ENCODE data around the gene AGT.
"Not testable (repeated sequence)": the region's sequence is repeated elsewhere in the genome, so short reads cannot be mapped to it uniquely, and the experiment has no call there.

AGT gene

DNA sequence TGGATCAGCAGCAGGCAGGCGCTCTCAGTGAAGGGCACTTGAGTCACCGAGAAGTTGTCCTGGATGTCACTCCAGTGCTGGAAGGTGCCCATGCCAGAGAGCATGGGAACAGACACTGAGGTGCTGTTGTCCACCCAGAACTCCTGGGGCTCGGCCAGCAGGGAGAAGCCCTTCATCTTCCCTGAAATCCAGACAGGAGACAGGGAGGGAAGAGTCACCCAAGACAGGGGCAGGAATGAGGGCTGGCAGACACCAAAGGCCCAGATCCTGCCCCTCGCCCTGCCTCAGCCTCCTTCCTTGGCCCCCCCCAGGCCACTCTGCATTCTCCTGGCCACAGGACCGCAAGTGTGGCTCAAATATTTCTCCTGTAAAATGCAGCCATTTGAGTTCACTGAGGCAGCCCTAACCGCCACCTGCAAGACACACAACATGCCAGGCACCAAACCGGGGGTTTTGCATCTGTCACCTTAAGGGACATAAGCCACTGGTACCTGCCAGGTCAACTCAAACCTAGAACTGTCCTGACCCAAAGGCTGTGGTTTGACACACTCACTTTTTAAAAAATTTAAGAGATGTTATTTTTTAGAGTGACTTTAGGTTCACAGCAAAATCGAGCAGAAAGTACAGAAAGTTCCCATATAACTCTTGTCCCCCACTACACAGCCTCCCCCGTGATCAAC is 7.8 kb downstream of the AGT start:
- no peak overlapping the region for H3K27ac ChIP-seq (ENCODE audit: low read depth, low read length)
- no peak overlapping the region for H3K4me3 ChIP-seq (ENCODE audit: low read depth, low read length)
- H3K9ac ChIP-seq (ENCODE audit: low read length), result no peak overlapping the region
- H3K4me1 ChIP-seq (ENCODE audit: control insufficient read depth, insufficient read depth, low read length), result peaks cover 9% of the 10 kb centered on the region; the same call in 1 of the 2 replicates
- H3K9me3 ChIP-seq (ENCODE audit: control insufficient read depth, insufficient read depth, low read depth, low read length), result no peaks in the 10 kb centered on the region
- H3K36me3 ChIP-seq (ENCODE audit: control insufficient read depth, insufficient read depth, low read length), result no peaks in the 10 kb centered on the region
- no peaks in the 10 kb centered on the region for H3K27me3 ChIP-seq (ENCODE audit: control insufficient read depth, insufficient read depth, low read length)

GRCh38 chr1:230705289-230706019 is 8.5 kb downstream of the AGT start:
- Histone ChIP-seq H3K27ac (ENCODE audit: low read depth, low read length) (no peak overlapping the region), H3K36me3 (ENCODE audit: control insufficient read depth, insufficient read depth, low read length) (no peaks in the 10 kb centered on the region), H3K4me1 (ENCODE audit: control insufficient read depth, insufficient read depth, low read length) (peaks cover 9% of the 10 kb centered on the region; the same call in 1 of the 2 replicates), H3K9me3 (ENCODE audit: control insufficient read depth, insufficient read depth, low read depth, low read length) (no peaks in the 10 kb centered on the region), H3K9ac (ENCODE audit: low read length) (no peak overlapping the region), H3K4me3 (ENCODE audit: low read depth, low read length) (no peak overlapping the region), H3K27me3 (ENCODE audit: control insufficient read depth, insufficient read depth, low read length) (no peaks in the 10 kb centered on the region)

GRCh38 chr1:230704830-230705229 is 9.1 kb downstream of the AGT start:
- no peaks in the 10 kb centered on the region for H3K36me3 ChIP-seq (ENCODE audit: control insufficient read depth, insufficient read depth, low read length)
- no peak overlapping the region for H3K9ac ChIP-seq (ENCODE audit: low read length)
- H3K4me3 ChIP-seq (ENCODE audit: low read depth, low read length), result no peak overlapping the region
- H3K4me1 ChIP-seq (ENCODE audit: control insufficient read depth, insufficient read depth, low read length), result peaks cover 9% of the 10 kb centered on the region; the same call in 1 of the 2 replicates
- H3K27me3 ChIP-seq (ENCODE audit: control insufficient read depth, insufficient read depth, low read length), result no peaks in the 10 kb centered on the region
- no peak overlapping the region for H3K27ac ChIP-seq (ENCODE audit: low read depth, low read length)
- H3K9me3 ChIP-seq (ENCODE audit: control insufficient read depth, insufficient read depth, low read depth, low read length), result no peaks in the 10 kb centered on the region

- Histone ChIP-seq H3K9ac (ENCODE audit: low read length) (no peak overlapping the region), H3K36me3 (ENCODE audit: control insufficient read depth, insufficient read depth, low read length) (no peaks in the 10 kb centered on the region), H3K27me3 (ENCODE audit: control insufficient read depth, insufficient read depth, low read length) (no peaks in the 10 kb centered on the region), H3K4me1 (ENCODE audit: control insufficient read depth, insufficient read depth, low read length) (peaks cover 9% of the 10 kb centered on the region; the same call in 1 of the 2 replicates), H3K9me3 (ENCODE audit: control insufficient read depth, insufficient read depth, low read depth, low read length) (no peaks in the 10 kb centered on the region), H3K27ac (ENCODE audit: low read depth, low read length) (no peak overlapping the region), H3K4me3 (ENCODE audit: low read depth, low read length) (no peak overlapping the region)
These were observed 10.1 kb downstream of the AGT start for GRCh38 chr1:230703679-230704385.

DNA sequence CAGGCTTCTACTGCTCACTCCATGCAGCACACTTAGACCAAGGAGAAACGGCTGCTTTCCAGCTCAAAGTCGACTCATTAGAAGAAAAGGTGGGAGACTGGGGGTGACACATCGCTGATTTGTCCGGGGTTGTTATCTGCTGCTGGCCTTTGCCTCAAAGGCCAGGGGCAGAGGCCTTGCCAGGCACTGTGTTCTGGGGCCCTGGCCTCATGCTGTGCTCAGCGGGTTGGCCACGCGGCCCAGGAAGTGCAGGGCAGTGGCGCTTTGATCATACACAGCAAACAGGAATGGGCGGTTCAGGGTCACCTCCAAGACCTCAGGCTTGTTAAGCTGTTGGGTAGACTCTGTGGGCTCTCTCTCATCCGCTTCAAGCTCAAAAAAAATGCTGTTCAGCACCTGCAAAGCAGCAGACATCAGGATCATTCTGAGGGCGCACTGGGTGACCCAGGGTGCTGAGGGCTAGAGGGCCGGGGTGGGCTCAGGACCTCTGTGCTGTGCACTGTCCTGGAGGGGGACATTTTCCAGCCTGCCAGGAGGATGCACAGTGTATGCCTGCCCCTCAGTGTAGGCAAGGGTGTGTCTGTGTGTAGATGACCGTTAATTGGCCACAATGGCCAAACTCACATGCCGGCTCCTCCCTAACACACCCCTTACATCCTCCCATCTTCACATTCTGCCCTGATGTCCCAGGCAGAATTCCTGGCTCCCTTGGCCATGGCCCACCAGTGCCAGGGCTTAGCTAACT is 10.8 kb downstream of the AGT start:
- no peaks in the 10 kb centered on the region for H3K27me3 ChIP-seq (ENCODE audit: control insufficient read depth, insufficient read depth, low read length)
- H3K9me3 ChIP-seq (ENCODE audit: control insufficient read depth, insufficient read depth, low read depth, low read length), result no peaks in the 10 kb centered on the region
- peaks cover 9% of the 10 kb centered on the region; the same call in 1 of the 2 replicates for H3K4me1 ChIP-seq (ENCODE audit: control insufficient read depth, insufficient read depth, low read length)
- no peak overlapping the region for H3K27ac ChIP-seq (ENCODE audit: low read depth, low read length)
- no peaks in the 10 kb centered on the region for H3K36me3 ChIP-seq (ENCODE audit: control insufficient read depth, insufficient read depth, low read length)
- H3K4me3 ChIP-seq (ENCODE audit: low read depth, low read length), result no peak overlapping the region
- H3K9ac ChIP-seq (ENCODE audit: low read length), result no peak overlapping the region

- H3K4me3 ChIP-seq (ENCODE audit: low read depth, low read length), result no peak overlapping the region
These were observed 11.8 kb downstream of the AGT start for GRCh38 chr1:230701895-230702768.

GRCh38 chr1:230701434-230701833 is 12.5 kb downstream of the AGT start:
- Histone ChIP-seq H3K9me3 (ENCODE audit: control insufficient read depth, insufficient read depth, low read depth, low read length) (no peaks in the 10 kb centered on the region), H3K4me1 (ENCODE audit: control insufficient read depth, insufficient read depth, low read length) (peaks cover 9% of the 10 kb centered on the region; the same call in 1 of the 2 replicates), H3K36me3 (ENCODE audit: control insufficient read depth, insufficient read depth, low read length) (no peaks in the 10 kb centered on the region), H3K4me3 (ENCODE audit: low read depth, low read length) (no peak overlapping the region), H3K27me3 (ENCODE audit: control insufficient read depth, insufficient read depth, low read length) (no peaks in the 10 kb centered on the region), H3K27ac (ENCODE audit: low read depth, low read length) (no peak overlapping the region), H3K9ac (ENCODE audit: low read length) (no peak overlapping the region)

More at GRCh38 chr1:230701895-230702768, 11.8 kb downstream of the AGT start:
- H3K36me3 ChIP-seq (ENCODE audit: control insufficient read depth, insufficient read depth, low read length), result no peaks in the 10 kb centered on the region
- H3K9ac ChIP-seq (ENCODE audit: low read length), result no peak overlapping the region
- H3K9me3 ChIP-seq (ENCODE audit: control insufficient read depth, insufficient read depth, low read depth, low read length), result no peaks in the 10 kb centered on the region
- peaks cover 9% of the 10 kb centered on the region; the same call in 1 of the 2 replicates for H3K4me1 ChIP-seq (ENCODE audit: control insufficient read depth, insufficient read depth, low read length)
- no peak overlapping the region for H3K27ac ChIP-seq (ENCODE audit: low read depth, low read length)
- H3K27me3 ChIP-seq (ENCODE audit: control insufficient read depth, insufficient read depth, low read length), result no peaks in the 10 kb centered on the region

DNA sequence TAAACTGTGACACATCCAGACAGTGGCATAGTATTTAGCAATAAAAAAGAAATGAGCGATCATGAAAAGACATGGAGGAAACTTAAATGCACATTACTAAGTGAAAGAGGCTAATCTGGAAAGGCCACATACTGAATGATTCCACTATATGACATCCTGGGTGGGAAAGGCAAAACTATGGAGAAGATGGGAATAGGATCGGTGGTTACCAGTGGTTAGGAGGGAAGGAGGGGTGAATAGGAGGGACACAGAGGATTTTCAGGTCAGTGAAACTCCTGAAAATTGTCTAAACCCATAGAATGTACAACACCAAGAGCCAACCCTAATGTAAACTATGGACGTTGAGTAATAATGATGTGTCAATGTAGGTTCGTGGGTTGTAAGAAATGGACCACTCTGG is 13.8 kb downstream of the AGT start:
- H3K9me3 ChIP-seq (ENCODE audit: control insufficient read depth, insufficient read depth, low read depth, low read length), result no peaks in the 10 kb centered on the region
- no peak overlapping the region for H3K4me3 ChIP-seq (ENCODE audit: low read depth, low read length)
- H3K27ac ChIP-seq (ENCODE audit: low read depth, low read length), result no peak overlapping the region
- no peaks in the 10 kb centered on the region for H3K36me3 ChIP-seq (ENCODE audit: control insufficient read depth, insufficient read depth, low read length)
- H3K27me3 ChIP-seq (ENCODE audit: control insufficient read depth, insufficient read depth, low read length), result no peaks in the 10 kb centered on the region
- H3K9ac ChIP-seq (ENCODE audit: low read length), result no peak overlapping the region
- H3K4me1 ChIP-seq (ENCODE audit: control insufficient read depth, insufficient read depth, low read length), result peaks cover 11% of the 10 kb centered on the region; the same call in 1 of the 2 replicates

DNA sequence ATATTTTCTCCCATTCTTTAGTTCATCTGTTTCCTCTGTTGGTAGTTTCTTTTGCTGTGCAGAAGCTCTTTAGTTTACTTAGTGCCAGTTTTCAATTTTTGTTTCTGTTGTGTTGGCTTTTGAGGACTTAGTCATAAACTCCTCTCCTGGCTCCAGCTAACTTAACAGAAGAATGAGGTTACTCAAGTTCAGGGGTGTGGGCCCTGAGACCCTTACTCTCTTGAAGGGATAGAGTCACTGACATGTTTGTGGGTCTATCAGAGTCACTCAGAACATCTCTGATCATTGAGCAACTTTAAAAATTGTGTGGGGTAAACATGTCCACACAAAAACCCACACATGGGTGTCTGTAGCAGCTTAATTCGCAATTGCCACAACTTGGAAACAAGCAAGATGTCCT is 14.2 kb downstream of the AGT start:
- peaks cover 15% of the 10 kb centered on the region; the same call in 1 of the 2 replicates for H3K4me1 ChIP-seq (ENCODE audit: control insufficient read depth, insufficient read depth, low read length)
- H3K4me3 ChIP-seq (ENCODE audit: low read depth, low read length), result no peak overlapping the region
- no peaks in the 10 kb centered on the region for H3K27me3 ChIP-seq (ENCODE audit: control insufficient read depth, insufficient read depth, low read length)
- H3K9ac ChIP-seq (ENCODE audit: low read length), result no peak overlapping the region
- no peak overlapping the region for H3K27ac ChIP-seq (ENCODE audit: low read depth, low read length)
- H3K9me3 ChIP-seq (ENCODE audit: control insufficient read depth, insufficient read depth, low read depth, low read length), result no peaks in the 10 kb centered on the region
- no peaks in the 10 kb centered on the region for H3K36me3 ChIP-seq (ENCODE audit: control insufficient read depth, insufficient read depth, low read length)

GRCh38 chr1:230698964-230699363 is 15.0 kb downstream of the AGT start:
- not testable (repeated sequence) for H3K4me3 ChIP-seq (ENCODE audit: low read depth, low read length); H3K27ac ChIP-seq (ENCODE audit: low read depth, low read length); H3K36me3 ChIP-seq (ENCODE audit: control insufficient read depth, insufficient read depth, low read length); H3K27me3 ChIP-seq (ENCODE audit: control insufficient read depth, insufficient read depth, low read length); H3K9me3 ChIP-seq (ENCODE audit: control insufficient read depth, insufficient read depth, low read depth, low read length); H3K9ac ChIP-seq (ENCODE audit: low read length)
- H3K4me1 ChIP-seq (ENCODE audit: control insufficient read depth, insufficient read depth, low read length), result peaks cover 16% of the 10 kb centered on the region; the same call in 1 of the 2 replicates
